Testis (tissue), 2 donors: Measurements from ENCODE around the gene DRD1.

Experiments
- POLR2A ChIP-seq: fragments of 450-650 bp; IDR thresholded peaks from one replicate; pipeline ENCODE4 v1.6.1; 2017; ENCODE audit warnings: antibody characterized with exemption, mild to moderate bottlenecking, moderate library complexity
- TF ChIP-seq, protein P1 (sequence below), 3 experiments: fragments of 450-650 bp in 2 of 3; fragments of 200-600 bp in 1 of 3; sonication (generic) in 1 of 3; IDR thresholded peaks; one replicate each; pipeline ENCODE4 v1.5.1; 2016 to 2019; ENCODE audit warnings: antibody characterized with exemption in 3 of 3, mild to moderate bottlenecking in 2 of 3, moderate library complexity in 1 of 3

DNA sequence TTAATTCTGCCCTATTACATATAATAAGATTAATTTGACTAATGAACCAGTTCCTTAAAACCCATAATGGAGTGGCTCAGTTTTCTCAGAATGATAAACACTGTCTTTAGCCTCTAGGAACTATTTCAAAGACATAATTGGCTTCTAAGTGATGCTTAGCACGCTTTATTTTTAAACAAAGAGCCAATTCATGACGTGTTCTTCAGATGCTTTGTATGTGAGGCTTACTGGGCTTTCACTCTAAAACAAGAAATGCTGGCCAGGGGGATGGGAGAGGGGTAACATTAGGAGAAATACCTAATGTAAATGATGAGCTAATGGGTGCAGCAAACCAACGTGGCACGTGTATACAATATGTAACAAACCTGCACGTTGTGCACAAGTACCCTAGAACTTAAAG lies 26.8 kb upstream of the DRD1 start:
- TF ChIP-seq, protein P1, sequence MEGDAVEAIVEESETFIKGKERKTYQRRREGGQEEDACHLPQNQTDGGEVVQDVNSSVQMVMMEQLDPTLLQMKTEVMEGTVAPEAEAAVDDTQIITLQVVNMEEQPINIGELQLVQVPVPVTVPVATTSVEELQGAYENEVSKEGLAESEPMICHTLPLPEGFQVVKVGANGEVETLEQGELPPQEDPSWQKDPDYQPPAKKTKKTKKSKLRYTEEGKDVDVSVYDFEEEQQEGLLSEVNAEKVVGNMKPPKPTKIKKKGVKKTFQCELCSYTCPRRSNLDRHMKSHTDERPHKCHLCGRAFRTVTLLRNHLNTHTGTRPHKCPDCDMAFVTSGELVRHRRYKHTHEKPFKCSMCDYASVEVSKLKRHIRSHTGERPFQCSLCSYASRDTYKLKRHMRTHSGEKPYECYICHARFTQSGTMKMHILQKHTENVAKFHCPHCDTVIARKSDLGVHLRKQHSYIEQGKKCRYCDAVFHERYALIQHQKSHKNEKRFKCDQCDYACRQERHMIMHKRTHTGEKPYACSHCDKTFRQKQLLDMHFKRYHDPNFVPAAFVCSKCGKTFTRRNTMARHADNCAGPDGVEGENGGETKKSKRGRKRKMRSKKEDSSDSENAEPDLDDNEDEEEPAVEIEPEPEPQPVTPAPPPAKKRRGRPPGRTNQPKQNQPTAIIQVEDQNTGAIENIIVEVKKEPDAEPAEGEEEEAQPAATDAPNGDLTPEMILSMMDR (IDR thresholded peaks at IDR 0.05) = no peak
- no peak for TF ChIP-seq POLR2A
